Thoracic aorta endothelial cell (primary cell): ENCODE measurements around the gene SPDYA. TPM values are rescaled to one million over a fixed set of nuclear protein-coding genes. Genes with fewer than 3 reads are reported as not detected.

Experiments used
- total RNA-seq: library from RNA; depleted of rRNA; stranded (reverse); fragments of >200 nt; gene quantifications from 2 replicates; pipeline ENCODE4 v1.2.3, GENCODE V29; 2012

Gene SPDYA
- 1.5 and 2.7 TPM in 2 replicates for total RNA-seq

GRCh38 chr2:28810384-28811285, at the start of gene SPDYA:
Gene SPDYA, plus strand, starts transcription at chr2:28810834. Its CDS starts 5,181 bp downstream, at chr2:28816015.

GRCh38 chr2:28870146-28870891, 59.7 kb downstream of the SPDYA start, which contains the start of gene TRMT61B:
Gene TRMT61B, minus strand, starts transcription at chr2:28870309. Its CDS starts 32 bp downstream, at chr2:28870277.

GRCh38 chr2:28894470-28895188, 84.0 kb downstream of the SPDYA start, which contains the start of gene WDR43:
Gene WDR43, plus strand, starts transcription at chr2:28894667. Its CDS starts 32 bp downstream, at chr2:28894699.

Other genes starting within 250 kb of the SPDYA start
- 247 and 266 TPM in 2 replicates for gene PPP1CB, start 59.0 kb upstream of the SPDYA start, total RNA-seq
- 18.5 and 20.1 TPM in 2 replicates for gene TRMT61B, start 59.5 kb downstream of the SPDYA start, total RNA-seq
- 122 and 144 TPM in 2 replicates for gene WDR43, start 83.8 kb downstream of the SPDYA start, total RNA-seq
- under 0.01 and 0.13 TPM in 2 replicates for gene TOGARAM2, start 170.5 kb downstream of the SPDYA start, total RNA-seq